Bronchial epithelial cell (primary cell): ENCODE results near the gene MLLT1. TPM values are rescaled to one million over a fixed set of nuclear protein-coding genes. Genes with fewer than 3 reads are reported as not detected.

Source experiments
- DNase-seq: peaks from one replicate; pipeline ENCODE4 v3.0.0-alpha.2; 2010; ENCODE audit warnings: low read depth
- FAIRE-seq: peaks from 2 replicates; lab custom pipeline; 2011; peaks lifted over from hg19 to GRCh38; lab: Jason Lieb, UNC
- H3K27me3 ChIP-seq: 2 replicates; pipeline ENCODE4 v1.5.1; 2011; ENCODE audit warnings: low read length; ENCODE audit not compliant: control insufficient read depth, insufficient read depth
- H3K36me3 ChIP-seq: 2 replicates; pipeline ENCODE4 v1.5.1; 2011; ENCODE audit warnings: low read length; ENCODE audit not compliant: control insufficient read depth, insufficient read depth
- H3K4me3 ChIP-seq: 2 replicates; pipeline ENCODE4 v1.5.1; 2011; ENCODE audit warnings: mild to moderate bottlenecking, low read depth, low read length, control low read depth
- CTCF ChIP-seq: IDR thresholded peaks from 2 replicates; pipeline ENCODE4 v1.5.1; 2011; ENCODE audit warnings: mild to moderate bottlenecking, moderate library complexity, low read length, control low read depth, inconsistent platforms; ENCODE audit not compliant: insufficient read depth, severe bottlenecking
- total RNA-seq: library from RNA; depleted of rRNA; stranded (reverse); fragments of >200 nt; gene quantifications from 2 replicates; pipeline ENCODE4 v1.2.1, GENCODE V29; 2014

The MLLT1 gene
- total RNA-seq, 1 donor from 2014 or later: 2.6 TPM

DNA sequence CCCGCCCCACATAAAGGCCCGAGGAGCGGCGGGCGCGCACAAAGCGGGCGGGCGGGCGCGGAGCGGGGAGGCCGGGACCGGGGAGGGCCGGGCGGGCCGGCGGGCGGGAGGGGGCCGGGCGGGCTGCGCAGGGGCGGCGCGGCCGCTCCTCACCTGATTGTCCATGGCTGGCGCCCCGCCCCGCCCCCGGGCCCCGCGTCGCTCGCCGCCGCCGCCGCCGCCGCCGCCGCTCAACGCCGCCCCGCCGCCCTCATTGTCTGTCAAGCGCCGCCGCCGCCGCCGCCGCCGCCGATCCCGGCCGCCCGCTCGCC lies 200 bp downstream of the MLLT1 start:
- H3K27me3 ChIP-seq: no peaks in the 10 kb centered on the region
- no peak for TF ChIP-seq CTCF
- H3K4me3 ChIP-seq: peak overlapping the region; percentile 75
- FAIRE-seq (no peak), DNase-seq (no peak)
- no peaks in the 10 kb centered on the region for H3K36me3 ChIP-seq

- FAIRE-seq: no peak
- no peak for TF ChIP-seq CTCF
Measured at GRCh38 chr19:6278740-6279619, 795 bp downstream of the MLLT1 start.

GRCh38 chr19:6278051-6278450 lies 1.7 kb downstream of the MLLT1 start:
- no peak for FAIRE-seq
- H3K4me3 ChIP-seq: no peak overlapping the region

More at GRCh38 chr19:6278740-6279619, 795 bp downstream of the MLLT1 start:
- no peaks in the 10 kb centered on the region for H3K36me3 ChIP-seq
- DNase-seq: no peak
- H3K27me3 ChIP-seq: no peaks in the 10 kb centered on the region
- peak overlapping the region; percentile 75 for H3K4me3 ChIP-seq

DNA sequence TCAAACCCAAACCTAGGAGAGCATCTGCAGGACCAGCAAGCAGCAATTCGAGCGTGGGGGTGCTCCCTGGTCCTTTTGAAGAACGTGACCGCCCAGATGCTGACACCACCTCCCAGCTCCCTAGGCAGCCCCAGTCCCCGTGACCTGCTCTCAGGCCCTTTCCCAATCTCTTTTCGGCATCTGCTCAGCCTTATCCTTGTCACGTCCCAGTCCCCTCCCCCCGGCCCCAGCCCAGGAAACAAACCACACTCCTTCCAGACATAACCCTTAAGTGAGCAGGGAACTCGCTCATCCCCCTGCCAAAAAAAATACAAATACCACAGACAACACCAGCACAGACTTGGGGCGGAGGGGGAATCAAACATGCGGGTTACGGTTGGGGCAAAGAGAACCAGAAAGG lies 3.3 kb downstream of the MLLT1 start:
- TF ChIP-seq CTCF: no peak
- Histone ChIP-seq H3K4me3 (no peak overlapping the region), H3K27me3 (no peaks in the 10 kb centered on the region), H3K36me3 (peaks cover 1% of the 10 kb centered on the region)
- FAIRE-seq (no peak), DNase-seq (no peak)

More at GRCh38 chr19:6278051-6278450, 1.7 kb downstream of the MLLT1 start:
- H3K27me3 ChIP-seq: no peaks in the 10 kb centered on the region
- H3K36me3 ChIP-seq: no peaks in the 10 kb centered on the region
- no peak for TF ChIP-seq CTCF
- no peak for DNase-seq

DNA sequence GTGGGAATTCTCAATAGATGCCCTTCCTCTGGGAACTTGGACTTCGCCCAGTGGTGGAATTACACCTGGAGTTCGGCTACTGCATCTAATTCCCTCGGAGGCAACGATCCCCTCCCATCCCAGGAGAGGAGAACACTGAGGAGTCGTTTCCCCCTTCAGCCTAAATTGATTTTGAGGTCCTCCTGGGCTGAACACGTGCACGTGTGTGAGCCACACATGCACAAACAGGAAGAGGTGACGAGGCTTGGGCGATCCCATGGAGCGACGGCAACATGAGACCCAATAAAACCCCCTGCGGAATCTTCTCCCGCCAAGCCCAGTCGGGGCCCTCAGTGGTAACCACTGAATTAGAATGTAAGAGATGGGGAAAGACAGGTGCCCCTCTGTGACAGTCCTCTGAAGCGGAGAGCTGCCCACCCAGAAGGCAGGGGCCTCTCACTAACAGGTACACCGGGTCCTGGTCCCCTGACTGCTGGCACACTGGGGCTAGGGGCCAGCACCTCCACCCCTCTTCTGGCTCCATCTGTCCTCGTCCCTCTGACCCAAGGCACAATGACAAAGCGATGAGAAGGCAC lies 4.5 kb downstream of the MLLT1 start:
- H3K4me3 ChIP-seq: no peak overlapping the region
- no peaks in the 10 kb centered on the region for H3K27me3 ChIP-seq
- H3K36me3 ChIP-seq: peaks cover 5% of the 10 kb centered on the region
- DNase-seq (no peak), FAIRE-seq (no peak)
- TF ChIP-seq CTCF: no peak
